B cell (primary cell): ENCODE results near the gene TLL2. TPM values are rescaled to one million over a fixed set of nuclear protein-coding genes. Genes with fewer than 3 reads are reported as not detected.

Experiments
- ATAC-seq: fragments of 200-7000 bp; cut with Tn5 transposase; one replicate; pipeline ENCODE4 v1.10.0; 2021; ENCODE audit warnings: low read depth, mild to moderate bottlenecking, moderate number of reproducible peaks, moderate library complexity
- CTCF ChIA-PET: fragments of 350-600 bp; sonication (Branson Sonifier 250); formaldehyde crosslinking; loops from one replicate; lab custom pipeline; 2021; ENCODE audit warnings: antibody characterized with exemption, inconsistent platforms; lab: Charles Lee
- POLR2A ChIA-PET: fragments of 350-600 bp; sonication (Branson Sonifier 250); formaldehyde crosslinking; loops from one replicate; lab custom pipeline; 2021; ENCODE audit warnings: antibody characterized with exemption; lab: Charles Lee
- DNase-seq: peaks from one replicate; pipeline ENCODE4 v3.0.0; 2013
- H2AFZ ChIP-seq: 2 replicates; pipeline ENCODE4 v1.6.1; 2012; ENCODE audit warnings: mild to moderate bottlenecking, low read depth, low read length; ENCODE audit not compliant: insufficient read depth, poor library complexity, severe bottlenecking
- H3K27ac ChIP-seq, 2 donors: 1 replicate in 1 of 2; 2 replicates in 1 of 2; pipeline ENCODE4 v1.5.1; 2012 to 2013; ENCODE audit warnings: low read length in 2 of 2, mild to moderate bottlenecking in 2 of 2, moderate library complexity in 1 of 2
- H3K27me3 ChIP-seq, 4 experiments: fragments of 200-600 bp in 1 of 4; sonication (generic) in 1 of 4; replicated peaks in 1 of 4; 1 replicate in 2 of 4; 2 replicates in 2 of 4; pipeline versions ENCODE4 v1.6.1 to v1.7.0; 2013 to 2016; ENCODE audit warnings: low read length in 3 of 4, mild to moderate bottlenecking in 2 of 4, mixed read lengths in 1 of 4, moderate library complexity in 1 of 4; ENCODE audit not compliant: insufficient read depth in 4 of 4, control insufficient read depth in 3 of 4; ENCODE audit errors: control extremely low read depth in 1 of 4
- H3K36me3 ChIP-seq, 2 experiments: replicated peaks in 1 of 2; 1 replicate in 1 of 2; 2 replicates in 1 of 2; pipeline versions ENCODE4 v1.6.1 to v1.7.1; 2013; ENCODE audit warnings: low read length in 1 of 2; ENCODE audit not compliant: insufficient read depth in 2 of 2, control insufficient read depth in 1 of 2; ENCODE audit errors: control extremely low read depth in 1 of 2, extremely low read depth in 1 of 2
- H3K4me1 ChIP-seq, 2 donors: fragments of 200-600 bp in 1 of 2; sonication (generic) in 1 of 2; 1 replicate in 1 of 2; 2 replicates in 1 of 2; pipeline versions ENCODE4 v1.5.1 to v1.6.1; 2013 to 2017; ENCODE audit warnings: low read length in 2 of 2; ENCODE audit not compliant: control insufficient read depth in 2 of 2, insufficient read depth in 2 of 2
- H3K4me2 ChIP-seq: replicated peaks from 2 replicates; pipeline ENCODE3; 2012; ENCODE audit warnings: mild to moderate bottlenecking, low read depth, low read length; ENCODE audit not compliant: poor library complexity, severe bottlenecking
- H3K4me3 ChIP-seq, 5 experiments: fragments of 200-600 bp in 1 of 5; sonication (generic) in 1 of 5; 1 replicate in 3 of 5; 2 replicates in 2 of 5; pipeline versions ENCODE4 v1.5.1 to v1.7.0; 2011 to 2016; ENCODE audit warnings: low read length in 4 of 5, mild to moderate bottlenecking in 4 of 5, low read depth in 2 of 5, control low read depth in 1 of 5, moderate library complexity in 1 of 5; ENCODE audit not compliant: insufficient read depth in 1 of 5; ENCODE audit errors: control extremely low read depth in 1 of 5, extremely low read depth in 1 of 5
- H3K79me2 ChIP-seq: fragments of 200-600 bp; sonication (generic); one replicate; pipeline ENCODE4 v1.6.0; 2016; ENCODE audit warnings: low read length; ENCODE audit not compliant: control insufficient read depth, insufficient read depth
- H3K9ac ChIP-seq: fragments of 200-600 bp; sonication (generic); 2 replicates; pipeline ENCODE4 v1.6.1; 2017; ENCODE audit warnings: mild to moderate bottlenecking, low read length, moderate library complexity
- H3K9me3 ChIP-seq, 3 donors: one replicate each; pipeline versions ENCODE4 v1.6.1 to v1.7.1; 2013; ENCODE audit warnings: low read length in 2 of 3; ENCODE audit not compliant: control insufficient read depth in 2 of 3, insufficient read depth in 1 of 3; ENCODE audit errors: control extremely low read depth in 1 of 3
- H4K20me1 ChIP-seq: 2 replicates; pipeline ENCODE4 v1.6.0; 2012; ENCODE audit warnings: mild to moderate bottlenecking, low read length; ENCODE audit not compliant: insufficient read depth, control insufficient read depth, poor library complexity, severe bottlenecking
- H3K27ac Mint-ChIP-seq: one replicate; pipeline ENCODE4 v1.8.0; 2021; ENCODE audit warnings: mixed read lengths
- H3K27me3 Mint-ChIP-seq: one replicate; pipeline ENCODE4 v1.8.0; 2021; ENCODE audit warnings: mixed read lengths
- H3K4me1 Mint-ChIP-seq: one replicate; pipeline ENCODE4 v1.8.0; 2021; ENCODE audit warnings: mixed read lengths
- H3K4me3 Mint-ChIP-seq: one replicate; pipeline ENCODE4 v1.8.0; 2021; ENCODE audit warnings: mixed read lengths
- H3K9me3 Mint-ChIP-seq: one replicate; pipeline ENCODE4 v1.8.0; 2022; ENCODE audit warnings: mixed read lengths; ENCODE audit not compliant: insufficient read depth
- EZH2 ChIP-seq: IDR thresholded peaks from 2 replicates; pipeline ENCODE4 v1.6.1; 2012; ENCODE audit warnings: borderline replicate concordance, low read depth, mild to moderate bottlenecking, moderate library complexity, low read length; ENCODE audit not compliant: insufficient read depth, poor library complexity, severe bottlenecking
- WGBS: methylation state at CpG from one replicate; pipeline ENCODE4 v1.1.5; 2013; ENCODE audit warnings: missing lambda C conversion rate; ENCODE audit not compliant: insufficient coverage; 5-methylcytosine and 5-hydroxymethylcytosine counted together
- intact Hi-C: fragments of 100-400 bp; cut with micrococcal nuclease; formaldehyde crosslinking; loops from one replicate; pipeline ENCODE4 v1.10.0; 2022
- polyA plus RNA-seq: library from polyadenylated mRNA; depleted of rRNA; stranded (reverse); fragments of >200 nt; gene quantifications from 2 replicates; pipeline ENCODE4 v1.2.3, GENCODE V29; 2012
- total RNA-seq, 2 donors: library from RNA; stranded (reverse); fragments of 120-200 nt in 1 of 2; gene quantifications; 1 replicate in 1 of 2; 2 replicates in 1 of 2; pipeline versions ENCODE4 v1.2.3 to v1.2.4, GENCODE V29; 2013 to 2022
- TF ChIP-seq, protein P1 (sequence below): fragments of 200-600 bp; IDR thresholded peaks from one replicate; pipeline ENCODE4 v1.8.0; 2022; ENCODE audit warnings: antibody characterized with exemption, mild to moderate bottlenecking

Gene TLL2
- total and polyA plus RNA-seq, 2 donors (not counting 1 experiment from before 2014, with no cell fraction given) = 0.13 to 0.47 TPM

DNA sequence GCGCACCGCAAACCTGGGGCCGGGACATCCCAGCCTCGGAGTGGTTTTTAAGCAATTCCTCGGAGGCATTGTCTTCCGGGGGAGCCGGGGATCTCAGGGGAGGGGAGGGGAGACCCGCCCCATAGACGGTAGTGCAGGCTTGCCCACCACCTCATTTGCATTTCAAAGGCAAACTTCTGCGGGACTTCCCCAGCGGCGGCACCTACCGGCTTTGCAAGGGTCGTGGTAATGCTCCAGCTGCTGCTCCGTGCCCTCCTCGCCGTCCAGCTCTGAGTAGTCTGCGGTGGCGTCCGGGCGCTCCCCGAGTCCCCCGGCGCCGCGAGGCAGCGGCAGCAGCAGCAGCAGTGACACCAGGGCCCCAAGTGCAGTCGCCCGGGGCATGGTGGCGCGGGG, 425 bp downstream of the TLL2 start:
- Histone ChIP-seq H3K36me3 (no peaks in the 10 kb centered on the region), H3K9ac (peak overlapping the region; percentile 74), H3K27me3 (peaks cover 2 to 35% (median 9%) of the 10 kb centered on the region in 4 experiments), H3K27ac (no peak overlapping the region), H4K20me1 (no peaks in the 10 kb centered on the region), H3K4me2 (peak overlapping the region; percentile 100), H3K4me3 (peak overlapping the region; percentile 11 to 86 (median 62)), H3K9me3 (peaks cover 0 to 3% (median 0%) of the 10 kb centered on the region in 3 donors), H2AFZ (peak overlapping the region; percentile 89), H3K79me2 (no peaks in the 10 kb centered on the region), H3K4me1 (peaks cover 16 to 19% of the 10 kb centered on the region in 2 donors)
- TF ChIP-seq EZH2 = no peak
- TF ChIP-seq, protein P1, sequence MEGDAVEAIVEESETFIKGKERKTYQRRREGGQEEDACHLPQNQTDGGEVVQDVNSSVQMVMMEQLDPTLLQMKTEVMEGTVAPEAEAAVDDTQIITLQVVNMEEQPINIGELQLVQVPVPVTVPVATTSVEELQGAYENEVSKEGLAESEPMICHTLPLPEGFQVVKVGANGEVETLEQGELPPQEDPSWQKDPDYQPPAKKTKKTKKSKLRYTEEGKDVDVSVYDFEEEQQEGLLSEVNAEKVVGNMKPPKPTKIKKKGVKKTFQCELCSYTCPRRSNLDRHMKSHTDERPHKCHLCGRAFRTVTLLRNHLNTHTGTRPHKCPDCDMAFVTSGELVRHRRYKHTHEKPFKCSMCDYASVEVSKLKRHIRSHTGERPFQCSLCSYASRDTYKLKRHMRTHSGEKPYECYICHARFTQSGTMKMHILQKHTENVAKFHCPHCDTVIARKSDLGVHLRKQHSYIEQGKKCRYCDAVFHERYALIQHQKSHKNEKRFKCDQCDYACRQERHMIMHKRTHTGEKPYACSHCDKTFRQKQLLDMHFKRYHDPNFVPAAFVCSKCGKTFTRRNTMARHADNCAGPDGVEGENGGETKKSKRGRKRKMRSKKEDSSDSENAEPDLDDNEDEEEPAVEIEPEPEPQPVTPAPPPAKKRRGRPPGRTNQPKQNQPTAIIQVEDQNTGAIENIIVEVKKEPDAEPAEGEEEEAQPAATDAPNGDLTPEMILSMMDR = no peak
- CTCF ChIA-PET = interaction anchor here (0.6 to 1.4 kb wide), 4 partner anchors 14 to 138 kb away, joined by 3 to 8 read pairs (median 3); no protein-coding TSS in a partner anchor
- intact Hi-C loops = loop anchor here (5.0 kb wide), 2 partner anchors 116 to 319 kb away; partner anchors contain the start of gene LCOR
- peaks cover 6% of the 10 kb centered on the region for H3K27me3 Mint-ChIP-seq
- H3K4me1 Mint-ChIP-seq = peaks cover 23% of the 10 kb centered on the region
- POLR2A ChIA-PET = no interaction called here
- no peaks in the 10 kb centered on the region for H3K9me3 Mint-ChIP-seq
- WGBS = 0% methylated on average over 29 of the region's 31 CpGs
- no peak overlapping the region for H3K27ac Mint-ChIP-seq
- peak overlapping the region; percentile 89 for H3K4me3 Mint-ChIP-seq
- ATAC-seq = peak; percentile 61
- no peak for DNase-seq

DNA sequence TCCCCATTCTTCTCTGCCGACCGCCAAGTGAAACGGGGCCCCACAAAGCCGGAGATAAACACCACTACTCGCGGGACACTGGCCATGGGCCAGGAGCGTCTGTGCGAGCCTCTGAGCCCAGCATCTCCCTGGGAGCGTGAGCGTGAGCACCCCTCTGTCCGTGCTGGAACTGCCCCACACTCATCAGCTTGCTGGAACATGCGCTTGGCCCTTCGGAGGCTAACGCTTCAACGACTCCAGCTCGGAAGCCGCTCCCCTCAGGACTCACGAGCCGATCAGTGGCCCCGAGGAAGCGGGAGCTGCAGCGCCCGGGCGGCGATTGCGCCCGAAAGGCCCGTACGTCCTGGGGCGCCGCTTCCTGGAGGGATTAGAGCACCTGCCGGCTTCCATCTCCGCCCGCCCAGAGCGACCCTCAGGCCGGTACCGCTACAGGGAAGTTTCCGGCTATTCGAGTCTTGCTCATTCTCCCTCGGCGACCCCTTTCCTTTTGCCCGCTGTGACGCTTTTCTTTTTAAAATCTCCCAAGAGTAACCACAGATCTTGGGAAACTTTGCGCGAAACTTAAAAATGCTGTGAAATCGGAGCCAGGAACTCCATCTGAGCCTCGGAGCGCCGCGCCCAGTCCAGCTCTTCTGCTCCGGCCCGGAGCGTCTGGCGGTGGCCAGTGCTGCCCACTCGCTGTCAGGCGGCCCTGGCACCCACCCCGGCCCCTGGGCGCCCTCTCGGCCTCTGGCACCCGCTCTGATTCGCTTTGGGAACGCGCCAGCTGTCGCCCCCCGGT, 1.0 kb downstream of the TLL2 start:
- H3K4me3 Mint-ChIP-seq = peak overlapping the region; percentile 89
- POLR2A ChIA-PET = no interaction called here
- Histone ChIP-seq H3K27me3 (peaks cover 2 to 35% (median 9%) of the 10 kb centered on the region in 4 experiments), H3K36me3 (no peaks in the 10 kb centered on the region), H2AFZ (peak overlapping the region; percentile 89), H4K20me1 (no peaks in the 10 kb centered on the region), H3K4me3 (peak overlapping the region; percentile 11 to 86 (median 62)), H3K9me3 (peaks cover 0 to 3% (median 0%) of the 10 kb centered on the region in 3 donors), H3K4me1 (peaks cover 16 to 19% of the 10 kb centered on the region in 2 donors), H3K79me2 (no peaks in the 10 kb centered on the region), H3K4me2 (peak overlapping the region; percentile 100), H3K9ac (peak overlapping the region; percentile 74), H3K27ac (no peak overlapping the region)
- no peak for ATAC-seq
- TF ChIP-seq EZH2 = no peak
- TF ChIP-seq, protein P1 = no peak
- peaks cover 6% of the 10 kb centered on the region for H3K27me3 Mint-ChIP-seq
- H3K27ac Mint-ChIP-seq = peak overlapping the region; percentile 10
- peak; percentile 51 for DNase-seq
- CTCF ChIA-PET = interaction anchor here (0.9 kb wide), 1 partner anchor 15 kb away, joined by 3 read pairs; no protein-coding TSS in a partner anchor
- WGBS = 2% methylated on average over 65 of the region's 65 CpGs
- intact Hi-C loops = loop anchor here (5.0 kb wide), 2 partner anchors 115 to 320 kb away; partner anchors contain the start of gene LCOR
- peaks cover 23% of the 10 kb centered on the region for H3K4me1 Mint-ChIP-seq
- no peaks in the 10 kb centered on the region for H3K9me3 Mint-ChIP-seq
